Sigmoid colon (tissue), 7 donors: Measurements from ENCODE around the gene NDUFC1. TPM values are rescaled to one million over a fixed set of nuclear protein-coding genes. Genes with fewer than 3 reads are reported as not detected.

Experiments
- DNase-seq: peaks from one replicate; pipeline ENCODE4 v3.0.0-alpha.2; 2019
- H3K27ac ChIP-seq, 4 donors: fragments of 200-600 bp; sonication (generic); one replicate each; pipeline ENCODE4 v1.5.1; 2016 to 2019; ENCODE audit warnings: mild to moderate bottlenecking in 1 of 4
- H3K27me3 ChIP-seq, 3 donors: fragments of 200-600 bp; sonication (generic); one replicate each; pipeline ENCODE4 v1.5.1; 2019; ENCODE audit warnings: mild to moderate bottlenecking in 1 of 3
- H3K36me3 ChIP-seq, 4 donors: fragments of 200-600 bp; sonication (generic); one replicate each; pipeline ENCODE4 v1.5.1; 2016 to 2019
- H3K4me1 ChIP-seq, 4 donors: fragments of 200-600 bp; sonication (generic); one replicate each; pipeline ENCODE4 v1.5.1; 2017 to 2019
- H3K4me3 ChIP-seq, 4 donors: fragments of 200-600 bp; sonication (generic); one replicate each; pipeline ENCODE4 v1.5.1; 2017 to 2019; ENCODE audit warnings: mild to moderate bottlenecking in 2 of 4, moderate library complexity in 1 of 4
- H3K9me3 ChIP-seq, 4 donors: fragments of 200-600 bp in 3 of 4; sonication (generic) in 3 of 4; one replicate each; pipeline versions ENCODE4 v1.5.1 to v1.6.1; 2013 to 2019
- EP300 ChIP-seq, 4 donors: sonication (generic); formaldehyde crosslinking; IDR thresholded peaks; one replicate each; pipeline ENCODE4 v1.6.1; 2017; ENCODE audit warnings: antibody characterized with exemption in 4 of 4
- POLR2A ChIP-seq, 2 donors: fragments of 450-650 bp; IDR thresholded peaks; one replicate each; pipeline ENCODE4 v1.6.1; 2016; ENCODE audit warnings: antibody characterized with exemption in 2 of 2, mild to moderate bottlenecking in 2 of 2, moderate library complexity in 2 of 2
- POLR2AphosphoS5 ChIP-seq, 4 donors: sonication (generic); formaldehyde crosslinking; IDR thresholded peaks; one replicate each; pipeline ENCODE4 v1.6.1; 2017; ENCODE audit warnings: antibody characterized with exemption in 4 of 4
- WGBS, 2 donors: extraction: QIAGEN DNeasy Blood & Tissue Kit; methylation state at CpG; one replicate each; pipeline ENCODE4 v1.1.7; 2013; 5-methylcytosine and 5-hydroxymethylcytosine counted together
- intact Hi-C: fragments of 100-400 bp; cut with DNase I; formaldehyde crosslinking; loops from one replicate; pipeline ENCODE4 v1.15.1; 2023
- polyA plus RNA-seq, 3 donors: library from polyadenylated mRNA; stranded (reverse); fragments of 200-250 nt; gene quantifications; one replicate each; pipeline ENCODE4 v1.2.3, GENCODE V29; 2013
- total RNA-seq, 4 donors: library from RNA; depleted of rRNA; stranded (reverse); fragments of >200 nt; gene quantifications; one replicate each; pipeline ENCODE4 v1.1.0, GENCODE V29; 2016
- TF ChIP-seq, protein P1 (sequence below), 4 experiments: fragments of 450-650 bp in 3 of 4; fragments of 200-600 bp in 1 of 4; IDR thresholded peaks; one replicate each; pipeline ENCODE4 v1.5.1; 2016 to 2019; ENCODE audit warnings: antibody characterized with exemption in 4 of 4, mild to moderate bottlenecking in 3 of 4, moderate library complexity in 2 of 4
- donor health status: healthy with polysubstance abuse.
- donor health status: Bipolar disorder and iron deficiency.
- donor health status: healthy.

NDUFC1 gene
- total and polyA plus RNA-seq, 7 donors = 17.4 to 216 (median 45.4) TPM

DNA sequence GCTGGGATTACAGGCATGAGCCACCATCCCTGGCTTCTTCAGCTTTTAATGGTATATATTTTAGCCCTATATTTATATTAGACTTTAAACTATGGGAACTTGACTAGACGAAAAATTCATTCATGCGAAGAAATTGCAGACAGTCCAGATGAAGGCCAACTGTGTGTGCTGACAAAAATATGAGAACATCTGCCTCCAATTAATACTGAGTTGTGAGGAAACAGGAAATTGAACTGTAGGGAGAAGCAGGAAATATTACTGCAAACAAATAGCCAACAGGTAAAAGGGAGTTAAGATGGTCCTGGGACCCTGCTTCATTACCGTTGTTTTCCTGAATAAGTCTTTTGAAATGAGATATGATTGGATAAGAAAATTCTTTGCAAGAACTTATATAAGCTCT, 48.6 kb downstream of the NDUFC1 start:
- Histone ChIP-seq H3K4me1 (no peaks in the 10 kb centered on the region), H3K4me3 (no peak overlapping the region), H3K27me3 (no peaks in the 10 kb centered on the region), H3K9me3 (no peaks in the 10 kb centered on the region), H3K36me3 (no peaks in the 10 kb centered on the region), H3K27ac (no peak overlapping the region)
- DNase-seq = no peak
- WGBS, 2 donors = 85 to 88% methylated on average over 3 of the region's 3 CpGs
- intact Hi-C loops = no loop called here
- no peak for TF ChIP-seq POLR2A (IDR thresholded peaks at IDR 0.05)
- no peak for TF ChIP-seq EP300 (IDR thresholded peaks at IDR 0.05)
- TF ChIP-seq, protein P1, sequence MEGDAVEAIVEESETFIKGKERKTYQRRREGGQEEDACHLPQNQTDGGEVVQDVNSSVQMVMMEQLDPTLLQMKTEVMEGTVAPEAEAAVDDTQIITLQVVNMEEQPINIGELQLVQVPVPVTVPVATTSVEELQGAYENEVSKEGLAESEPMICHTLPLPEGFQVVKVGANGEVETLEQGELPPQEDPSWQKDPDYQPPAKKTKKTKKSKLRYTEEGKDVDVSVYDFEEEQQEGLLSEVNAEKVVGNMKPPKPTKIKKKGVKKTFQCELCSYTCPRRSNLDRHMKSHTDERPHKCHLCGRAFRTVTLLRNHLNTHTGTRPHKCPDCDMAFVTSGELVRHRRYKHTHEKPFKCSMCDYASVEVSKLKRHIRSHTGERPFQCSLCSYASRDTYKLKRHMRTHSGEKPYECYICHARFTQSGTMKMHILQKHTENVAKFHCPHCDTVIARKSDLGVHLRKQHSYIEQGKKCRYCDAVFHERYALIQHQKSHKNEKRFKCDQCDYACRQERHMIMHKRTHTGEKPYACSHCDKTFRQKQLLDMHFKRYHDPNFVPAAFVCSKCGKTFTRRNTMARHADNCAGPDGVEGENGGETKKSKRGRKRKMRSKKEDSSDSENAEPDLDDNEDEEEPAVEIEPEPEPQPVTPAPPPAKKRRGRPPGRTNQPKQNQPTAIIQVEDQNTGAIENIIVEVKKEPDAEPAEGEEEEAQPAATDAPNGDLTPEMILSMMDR (IDR thresholded peaks at IDR 0.05) = no peak
- TF ChIP-seq POLR2AphosphoS5 (IDR thresholded peaks at IDR 0.05) = no peak

DNA sequence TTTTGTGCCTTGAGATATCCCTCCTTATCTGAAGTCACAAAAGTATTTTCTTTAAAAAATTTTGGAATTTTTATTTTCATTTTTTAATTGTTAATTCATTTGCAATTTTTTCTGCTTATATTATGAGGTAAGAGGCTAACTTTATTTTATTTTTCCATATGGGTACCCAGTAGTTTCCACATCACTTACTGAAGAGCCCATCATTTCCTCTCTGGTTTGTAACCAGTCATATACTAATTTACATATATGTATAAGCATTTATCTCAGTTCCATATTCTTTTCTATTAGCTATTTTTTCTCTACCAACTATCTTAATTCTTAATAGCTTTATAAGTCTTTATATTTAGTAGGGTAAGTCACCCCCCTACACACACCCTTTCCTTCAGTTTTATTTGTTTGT, 49.2 kb downstream of the NDUFC1 start:
- intact Hi-C loops = no loop called here
- no peaks in the 10 kb centered on the region for H3K27me3 ChIP-seq
- H3K4me1 ChIP-seq = no peaks in the 10 kb centered on the region
- TF ChIP-seq, protein P1 (IDR thresholded peaks at IDR 0.05) = no peak
- no peak for TF ChIP-seq EP300 (IDR thresholded peaks at IDR 0.05)
- no peak for TF ChIP-seq POLR2A (IDR thresholded peaks at IDR 0.05)
- TF ChIP-seq POLR2AphosphoS5 (IDR thresholded peaks at IDR 0.05) = no peak
- no peak for DNase-seq
- H3K27ac ChIP-seq = no peak overlapping the region
- no peak overlapping the region for H3K4me3 ChIP-seq
- no peaks in the 10 kb centered on the region for H3K36me3 ChIP-seq
- no peaks in the 10 kb centered on the region for H3K9me3 ChIP-seq

DNA sequence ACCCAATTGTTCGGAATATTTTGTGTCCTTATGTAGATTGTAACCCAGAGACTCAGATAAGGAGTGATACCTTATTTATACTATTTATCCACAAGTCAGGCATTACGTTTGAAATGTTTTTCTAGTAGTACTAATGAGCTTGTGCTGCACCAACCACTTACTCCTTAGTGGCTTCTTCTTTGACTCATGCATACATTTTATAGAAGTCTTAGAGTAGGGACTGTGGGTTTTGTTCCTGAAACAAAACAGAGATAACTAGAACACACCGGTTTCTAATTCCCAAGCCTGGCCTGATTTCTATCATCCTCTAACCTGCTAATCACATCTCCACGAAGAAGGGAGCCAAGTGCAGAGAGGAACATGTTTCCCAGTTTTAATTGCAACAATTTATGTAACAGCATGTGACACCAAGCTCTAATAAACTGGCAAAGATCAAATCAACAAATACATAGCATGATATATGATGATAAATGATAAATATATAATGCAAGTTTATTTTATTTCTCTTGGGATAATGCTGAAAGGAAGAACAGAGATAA, 54.5 kb downstream of the NDUFC1 start:
- TF ChIP-seq EP300 (IDR thresholded peaks at IDR 0.05) = no peak
- TF ChIP-seq, protein P1 (IDR thresholded peaks at IDR 0.05) = no peak
- no peak for TF ChIP-seq POLR2AphosphoS5 (IDR thresholded peaks at IDR 0.05)
- TF ChIP-seq POLR2A (IDR thresholded peaks at IDR 0.05) = no peak
- Histone ChIP-seq H3K36me3 (no peaks in the 10 kb centered on the region), H3K27me3 (no peaks in the 10 kb centered on the region), H3K27ac (no peak overlapping the region), H3K4me3 (no peak overlapping the region), H3K9me3 (no peaks in the 10 kb centered on the region), H3K4me1 (peaks cover 0 to 12% (median 8%) of the 10 kb centered on the region in 4 donors)
- intact Hi-C loops = no loop called here
- WGBS, 2 donors = 76 to 84% methylated on average over 4 of the region's 4 CpGs
- DNase-seq = no peak

DNA sequence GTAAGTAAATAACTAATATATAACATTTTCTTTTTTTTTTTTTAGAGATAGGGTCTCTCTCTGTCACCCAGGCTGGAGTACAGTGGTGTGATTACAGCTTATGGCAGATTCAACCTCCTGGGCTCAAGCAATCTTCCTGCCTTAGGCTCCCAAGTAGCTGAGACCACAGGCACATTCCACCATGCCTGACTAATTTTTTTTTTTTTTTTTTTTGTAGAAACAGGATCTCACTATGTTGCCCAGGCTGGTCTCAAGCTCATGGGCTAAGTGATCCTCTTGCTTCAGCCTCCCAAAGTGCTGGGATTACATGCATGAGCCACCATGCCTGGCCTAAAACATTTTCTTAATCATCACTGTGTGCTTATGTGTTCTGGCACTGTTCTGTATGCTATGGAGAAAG, 55.0 kb downstream of the NDUFC1 start:
- intact Hi-C loops = no loop called here
- Histone ChIP-seq H3K27ac (no peak overlapping the region), H3K27me3 (no peaks in the 10 kb centered on the region), H3K4me3 (no peak overlapping the region), H3K4me1 (peaks cover 0 to 12% (median 10%) of the 10 kb centered on the region in 4 donors), H3K36me3 (no peaks in the 10 kb centered on the region), H3K9me3 (no peaks in the 10 kb centered on the region)
- TF ChIP-seq, protein P1 (IDR thresholded peaks at IDR 0.05) = no peak
- TF ChIP-seq EP300 (IDR thresholded peaks at IDR 0.05) (no peak), POLR2A (IDR thresholded peaks at IDR 0.05) (no peak), POLR2AphosphoS5 (IDR thresholded peaks at IDR 0.05) (no peak)
- DNase-seq = no peak

DNA sequence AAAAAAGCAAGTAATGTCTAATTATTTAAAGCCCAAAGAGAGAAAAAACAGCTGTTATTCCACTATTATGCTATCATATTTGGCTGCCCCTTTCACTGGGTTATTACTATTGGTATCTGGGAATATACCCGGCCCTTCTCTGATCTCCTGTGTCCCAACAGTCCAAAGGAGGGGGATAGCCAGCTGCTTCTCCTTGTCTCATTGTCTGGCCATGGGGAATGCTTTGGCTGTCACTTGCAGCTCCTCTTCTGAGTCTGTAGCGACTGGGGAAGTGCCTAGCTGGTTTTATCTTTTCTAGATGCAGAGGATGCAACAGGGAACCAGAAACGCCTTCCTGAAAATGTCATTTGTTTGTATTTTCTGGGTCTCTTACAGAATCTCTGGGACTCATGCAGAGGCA, 56.1 kb downstream of the NDUFC1 start:
- no peaks in the 10 kb centered on the region for H3K36me3 ChIP-seq
- TF ChIP-seq POLR2A (IDR thresholded peaks at IDR 0.05) (no peak), POLR2AphosphoS5 (IDR thresholded peaks at IDR 0.05) (no peak), EP300 (IDR thresholded peaks at IDR 0.05) (no peak)
- TF ChIP-seq, protein P1 (IDR thresholded peaks at IDR 0.05) = no peak
- DNase-seq = no peak
- intact Hi-C loops = no loop called here
- H3K9me3 ChIP-seq = no peaks in the 10 kb centered on the region
- peak overlapping the region in 1 of 4 donors; percentile 40 for H3K27ac ChIP-seq
- H3K4me3 ChIP-seq = no peak overlapping the region
- H3K27me3 ChIP-seq = no peaks in the 10 kb centered on the region
- H3K4me1 ChIP-seq = peaks cover 0 to 12% (median 10%) of the 10 kb centered on the region in 4 donors
- 75 to 82% methylated on average over 3 of the region's 3 CpGs for WGBS, 2 donors
